ENCODE data around the gene NLGN1.

NLGN1 gene

GRCh38 chr3:174332391-174332790, 934.8 kb downstream of the NLGN1 start:
- no peaks in the 10 kb centered on the region for H3K9me3 ChIP-seq (ENCODE audit: insufficient read depth, low read depth, low read length)
- H3K36me3 ChIP-seq (ENCODE audit: insufficient read depth, low read length): no peaks in the 10 kb centered on the region
- no peaks in the 10 kb centered on the region for H3K27me3 ChIP-seq (ENCODE audit: insufficient read depth, low read length)
- no peak overlapping the region for H3K27ac ChIP-seq (ENCODE audit: low read depth, low read length)
- H3K4me1 ChIP-seq (ENCODE audit: insufficient read depth, low read length): peaks cover 3% of the 10 kb centered on the region; the same call in 1 of the 2 replicates
- 100% methylated on average over 1 of the region's 2 CpGs for WGBS
- H3K4me3 ChIP-seq (ENCODE audit: low read length): no peak overlapping the region
- H3K9ac ChIP-seq (ENCODE audit: low read depth, low read length): no peak overlapping the region

GRCh38 chr3:174333640-174334039, 936.1 kb downstream of the NLGN1 start:
- no peaks in the 10 kb centered on the region for H3K36me3 ChIP-seq (ENCODE audit: insufficient read depth, low read length)
- no peak overlapping the region for H3K9ac ChIP-seq (ENCODE audit: low read depth, low read length)
- no peaks in the 10 kb centered on the region for H3K9me3 ChIP-seq (ENCODE audit: insufficient read depth, low read depth, low read length)
- H3K4me3 ChIP-seq (ENCODE audit: low read length): no peak overlapping the region
- H3K27me3 ChIP-seq (ENCODE audit: insufficient read depth, low read length): no peaks in the 10 kb centered on the region
- peaks cover 3% of the 10 kb centered on the region; the same call in 1 of the 2 replicates for H3K4me1 ChIP-seq (ENCODE audit: insufficient read depth, low read length)
- H3K27ac ChIP-seq (ENCODE audit: low read depth, low read length): no peak overlapping the region
- WGBS: 90% methylated on average over 2 of the region's 2 CpGs

- no peak overlapping the region for H3K9ac ChIP-seq (ENCODE audit: low read depth, low read length)
- no peak overlapping the region for H3K4me3 ChIP-seq (ENCODE audit: low read length)
- WGBS: 88% methylated on average over 2 of the region's 3 CpGs
- H3K36me3 ChIP-seq (ENCODE audit: insufficient read depth, low read length): no peaks in the 10 kb centered on the region
- no peak overlapping the region for H3K27ac ChIP-seq (ENCODE audit: low read depth, low read length)
- no peaks in the 10 kb centered on the region for H3K27me3 ChIP-seq (ENCODE audit: insufficient read depth, low read length)
- peaks cover 3% of the 10 kb centered on the region; the same call in 1 of the 2 replicates for H3K4me1 ChIP-seq (ENCODE audit: insufficient read depth, low read length)
- no peaks in the 10 kb centered on the region for H3K9me3 ChIP-seq (ENCODE audit: insufficient read depth, low read depth, low read length)
Measured at GRCh38 chr3:174334111-174334510, 936.6 kb downstream of the NLGN1 start.

- Histone ChIP-seq H3K9ac (ENCODE audit: low read depth, low read length) (no peak overlapping the region), H3K4me1 (ENCODE audit: insufficient read depth, low read length) (peaks cover 3% of the 10 kb centered on the region; the same call in 1 of the 2 replicates), H3K4me3 (ENCODE audit: low read length) (no peak overlapping the region), H3K9me3 (ENCODE audit: insufficient read depth, low read depth, low read length) (no peaks in the 10 kb centered on the region), H3K27me3 (ENCODE audit: insufficient read depth, low read length) (no peaks in the 10 kb centered on the region), H3K36me3 (ENCODE audit: insufficient read depth, low read length) (no peaks in the 10 kb centered on the region), H3K27ac (ENCODE audit: low read depth, low read length) (no peak overlapping the region)
- WGBS: 95% methylated on average over 1 of the region's 1 CpG
Measured at GRCh38 chr3:174335324-174335723, 937.8 kb downstream of the NLGN1 start.

- Histone ChIP-seq H3K27me3 (ENCODE audit: insufficient read depth, low read length) (no peaks in the 10 kb centered on the region), H3K36me3 (ENCODE audit: insufficient read depth, low read length) (no peaks in the 10 kb centered on the region), H3K27ac (ENCODE audit: low read depth, low read length) (no peak overlapping the region), H3K4me3 (ENCODE audit: low read length) (no peak overlapping the region), H3K9me3 (ENCODE audit: insufficient read depth, low read depth, low read length) (no peaks in the 10 kb centered on the region), H3K4me1 (ENCODE audit: insufficient read depth, low read length) (peaks cover 3% of the 10 kb centered on the region; the same call in 1 of the 2 replicates), H3K9ac (ENCODE audit: low read depth, low read length) (no peak overlapping the region)
Measured at GRCh38 chr3:174335910-174336309, 938.4 kb downstream of the NLGN1 start.

All from HUES64 (cell line).